ENCODE data around the gene HMGN1. TPM values are rescaled to one million over a fixed set of nuclear protein-coding genes. Genes with fewer than 3 reads are reported as not detected.

HMGN1 gene, protein sequence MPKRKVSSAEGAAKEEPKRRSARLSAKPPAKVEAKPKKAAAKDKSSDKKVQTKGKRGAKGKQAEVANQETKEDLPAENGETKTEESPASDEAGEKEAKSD
- total RNA-seq (2022; extraction: Qiagen RNA extraction) = 159 to 177 TPM (median 163 TPM) in 5 replicates

DNA sequence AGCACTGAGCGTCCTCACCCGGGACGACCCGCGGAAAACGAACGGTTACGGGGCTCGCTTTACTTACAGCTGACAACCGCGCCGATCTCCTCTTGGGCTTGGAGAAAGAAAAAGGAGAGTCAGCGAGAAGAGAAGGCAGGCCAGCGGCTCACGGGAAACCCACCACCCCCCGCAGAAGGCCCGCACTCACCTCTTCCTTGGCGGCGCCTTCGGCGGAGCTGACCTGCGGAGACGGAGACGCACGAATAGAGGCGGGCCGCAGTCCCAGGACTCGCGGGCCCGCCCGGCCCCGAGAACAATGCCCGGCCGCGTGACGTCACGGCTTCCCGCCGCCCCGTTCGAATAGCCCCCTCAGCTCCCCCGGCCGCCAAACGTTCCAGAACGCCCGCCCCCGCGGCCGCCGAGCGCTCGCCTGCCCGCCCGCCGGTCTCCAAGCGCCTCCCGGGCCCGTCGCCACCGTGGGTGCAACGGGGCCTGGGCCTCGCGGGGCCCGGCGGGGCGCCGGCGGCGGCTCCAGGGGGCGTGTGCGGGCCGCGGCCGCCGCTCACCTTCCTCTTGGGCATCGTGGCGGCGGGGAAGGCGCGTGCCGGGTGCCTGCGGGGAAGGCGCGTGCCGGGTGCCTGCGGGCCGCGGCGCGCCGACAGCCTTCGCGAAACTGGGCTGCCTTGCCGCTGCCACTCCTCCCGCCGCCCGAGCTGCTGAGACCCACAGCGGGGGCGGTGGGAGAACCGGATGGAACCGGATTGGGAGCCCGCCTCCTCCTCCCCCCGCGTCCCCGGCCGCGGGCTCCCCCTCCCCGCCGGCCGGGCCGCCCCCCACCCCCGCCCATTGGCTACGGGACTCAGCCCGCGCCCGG lies at the start of gene HMGN1:
TSS of gene HMGN1 (minus strand) at position 734 of the 856 bp plus-strand sequence. CDS start at position 563, 171 bp downstream.

DNA sequence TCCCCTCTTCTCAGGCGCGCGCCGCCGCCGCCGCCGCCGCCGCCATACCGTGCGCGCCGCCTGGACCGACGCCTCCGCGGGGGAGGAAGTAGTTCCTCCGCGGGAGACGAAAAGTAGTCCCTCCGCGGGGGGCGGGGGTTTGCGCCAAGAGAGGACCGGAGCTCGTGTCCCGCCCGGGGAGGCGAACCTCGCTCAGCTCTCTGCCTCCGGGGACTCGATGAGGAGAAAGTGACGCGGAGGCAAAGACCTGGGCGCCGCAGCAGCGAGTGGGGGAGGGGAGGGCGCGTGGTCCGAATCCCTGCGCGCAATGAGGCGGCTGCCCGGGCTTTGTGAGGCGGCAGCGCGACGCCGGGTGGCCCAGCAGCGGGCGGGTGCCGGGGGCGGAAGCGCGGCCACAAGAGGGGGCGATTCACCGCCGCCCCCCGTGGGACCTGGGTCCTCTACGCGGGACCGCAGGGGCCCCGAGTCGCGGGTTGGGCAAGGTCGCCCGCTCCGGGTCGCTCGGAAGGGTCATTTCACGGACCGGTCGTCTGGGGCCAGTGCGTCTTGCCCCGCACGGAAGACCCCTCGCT lies 35.2 kb downstream of the HMGN1 start, which contains the start of gene BRWD1:
TSS of gene BRWD1 (minus strand) at position 62 of the 572 bp plus-strand sequence. CDS start 141 bp downstream, outside the sequence.

Other genes with a start within 250 kb of the HMGN1 start
- gene PSMG1, start 165.6 kb downstream of the HMGN1 start, total RNA-seq (2022; extraction: Qiagen RNA extraction) = 73.7 to 92.6 TPM (median 87.5 TPM) in 5 replicates
- gene BRWD1, start 35.5 kb downstream of the HMGN1 start, total RNA-seq (2022; extraction: Qiagen RNA extraction) = 6.6 to 10.5 TPM (median 9.7 TPM) in 5 replicates
- 1.3 to 1.8 TPM (median 1.6 TPM) in 5 replicates for gene LCA5L, start 96.7 kb upstream of the HMGN1 start, total RNA-seq (2022; extraction: Qiagen RNA extraction)
- 0.27 to 2.3 TPM (median 0.79 TPM) in 5 replicates for gene SH3BGR, start 102.9 kb upstream of the HMGN1 start, total RNA-seq (2022; extraction: Qiagen RNA extraction)

Measured in A549 treated with Hydrocortisone at 1 μM for 4 hours (cell line).